HG03060 (cell line): ENCODE results near the gene ZP3.
"Not testable (repeated sequence)": the region's sequence is repeated elsewhere in the genome, so short reads cannot be mapped to it uniquely, and the experiment has no call there.

Experiments
- ATAC-seq: cut with Tn5 transposase; IDR thresholded peaks from one replicate; pipeline ENCODE4 v1.9.1; 2021; ENCODE audit warnings: low read depth, moderate number of reproducible peaks; ENCODE audit not compliant: unreplicated experiment

The ZP3 gene

DNA sequence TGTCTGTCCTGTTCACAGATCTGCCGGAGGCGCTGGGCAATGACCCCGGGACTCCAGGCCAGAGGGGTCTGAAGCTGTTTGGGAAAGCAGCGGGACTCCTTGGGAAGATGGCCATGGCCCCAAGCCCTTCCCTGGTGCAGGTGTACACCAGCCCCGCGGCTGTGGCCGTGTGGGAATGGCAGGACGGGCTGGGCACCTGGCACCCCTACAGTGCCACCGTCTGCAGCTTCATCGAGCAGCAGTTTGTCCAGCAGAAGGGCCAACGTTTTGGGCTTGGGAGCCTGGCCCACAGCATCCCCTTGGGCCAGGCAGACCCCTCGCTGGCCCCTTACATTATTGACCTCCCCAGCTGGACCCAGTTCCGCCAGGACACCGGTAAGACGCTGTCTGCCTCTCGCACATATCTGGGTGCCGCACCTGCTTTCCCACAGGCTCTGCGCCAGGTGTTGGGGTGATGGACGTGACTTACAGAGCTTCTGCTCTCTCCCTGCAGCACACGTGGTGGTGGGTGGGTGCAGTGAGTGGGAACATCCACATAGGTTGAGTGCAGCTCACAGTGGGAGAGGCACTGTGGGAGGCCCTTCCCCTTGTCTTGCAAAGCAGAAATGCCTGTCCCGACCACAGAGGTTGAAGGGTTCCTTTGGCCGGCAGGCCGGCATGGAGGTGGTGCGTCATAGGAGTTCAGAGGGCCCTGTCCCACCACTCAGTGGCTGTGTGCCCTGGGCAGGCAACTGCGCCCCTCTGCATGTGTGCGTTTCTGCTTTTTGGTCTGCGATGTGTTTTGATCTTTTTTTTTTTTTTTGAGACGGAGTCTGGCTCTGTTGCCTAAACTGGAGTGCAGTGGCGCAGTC is 55.9 kb downstream of the ZP3 start:
- not testable (repeated sequence) for ATAC-seq

DNA sequence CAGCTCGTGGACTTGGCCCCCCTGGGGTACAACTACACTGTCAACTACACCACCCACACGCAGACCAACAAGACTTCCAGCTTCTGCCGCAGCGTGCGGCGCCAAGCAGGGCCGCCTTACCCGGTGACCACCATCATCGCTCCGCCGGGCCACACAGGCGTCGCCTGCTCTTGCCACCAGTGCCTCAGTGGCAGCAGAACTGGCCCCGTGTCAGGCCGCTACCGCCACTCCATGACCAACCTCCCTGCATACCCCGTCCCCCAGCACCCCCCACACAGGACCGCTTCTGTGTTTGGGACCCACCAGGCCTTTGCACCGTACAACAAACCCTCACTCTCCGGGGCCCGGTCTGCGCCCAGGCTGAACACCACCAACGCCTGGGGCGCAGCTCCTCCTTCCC is 57.9 kb downstream of the ZP3 start:
- not testable (repeated sequence) for ATAC-seq

DNA sequence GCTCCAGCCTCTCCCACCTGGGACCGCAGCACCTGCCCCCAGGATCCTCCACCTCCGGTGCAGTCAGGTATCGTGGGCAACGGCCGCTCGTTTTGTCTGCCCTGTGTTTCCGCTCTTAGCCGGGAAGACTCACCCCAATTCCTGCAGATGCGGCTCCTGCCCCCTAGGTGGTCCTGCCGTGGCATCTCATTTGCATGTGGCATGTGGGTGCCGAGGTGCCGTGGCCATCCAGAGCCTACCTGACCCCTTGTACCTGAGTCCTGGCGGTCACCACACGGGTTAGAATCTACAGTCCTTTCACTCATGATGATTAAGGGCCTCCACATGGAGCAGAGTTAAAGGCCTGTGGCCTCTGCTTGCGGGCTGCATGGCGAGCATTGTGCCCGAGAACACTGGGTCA is 58.3 kb downstream of the ZP3 start:
- ATAC-seq = not testable (repeated sequence)

DNA sequence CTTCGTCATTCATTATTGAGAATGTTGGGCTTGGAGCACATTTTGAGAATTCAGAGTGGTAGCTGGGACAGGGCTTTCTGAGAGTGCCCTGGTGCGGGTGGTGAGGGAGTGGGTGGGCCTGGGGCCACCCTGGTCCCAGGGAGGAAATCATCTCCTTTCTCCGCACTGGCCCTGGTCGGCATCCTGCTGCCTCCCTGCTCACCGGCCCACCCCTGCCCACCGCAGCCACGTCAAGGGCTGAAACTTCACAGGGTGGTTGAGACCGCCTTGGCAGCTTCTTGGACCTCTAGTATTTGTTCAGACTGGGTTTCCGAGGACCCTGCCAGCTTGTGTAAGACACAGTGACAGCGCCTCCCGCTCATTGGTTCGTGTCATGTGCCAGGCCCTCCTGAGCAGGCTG is 59.7 kb downstream of the ZP3 start:
- ATAC-seq = not testable (repeated sequence)

DNA sequence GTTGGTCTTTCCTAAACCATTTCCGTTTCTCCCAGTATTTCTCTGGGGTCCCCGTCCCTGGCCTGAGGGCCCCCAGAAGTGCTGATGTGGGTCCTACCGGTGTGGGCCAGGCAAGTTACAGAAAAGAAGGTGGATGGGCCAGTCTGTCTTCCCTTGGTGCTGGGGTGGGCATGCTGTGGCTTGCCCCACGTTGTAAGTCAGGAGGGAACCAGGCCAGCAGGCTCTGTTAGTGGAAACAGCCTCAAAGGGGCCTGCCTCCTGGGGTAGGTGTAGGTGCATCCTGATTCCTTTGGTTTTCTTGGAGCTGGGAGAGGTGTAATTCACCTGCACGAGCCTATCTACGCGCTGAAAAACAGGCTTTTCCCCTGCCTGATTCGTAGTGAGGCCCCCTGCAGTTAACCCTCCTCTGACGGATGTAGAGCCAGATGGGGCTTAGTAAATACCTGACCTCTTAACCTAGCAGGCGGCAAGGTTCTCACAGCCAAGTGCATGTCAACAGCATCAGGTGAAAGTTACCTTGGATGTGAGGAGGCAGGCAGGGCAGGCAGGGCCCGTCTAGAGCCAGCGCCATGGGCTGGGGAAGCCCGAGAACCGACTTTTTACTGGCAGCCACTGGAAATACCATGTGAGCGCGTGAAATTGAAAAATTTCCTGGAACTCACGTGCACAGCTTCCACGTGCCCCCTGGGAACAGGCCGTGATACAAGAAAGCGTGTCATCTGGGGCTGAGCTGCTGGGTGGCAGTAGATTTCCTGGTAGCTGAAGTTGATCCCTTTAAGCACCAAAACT is 61.3 kb downstream of the ZP3 start:
- not testable (repeated sequence) for ATAC-seq

DNA sequence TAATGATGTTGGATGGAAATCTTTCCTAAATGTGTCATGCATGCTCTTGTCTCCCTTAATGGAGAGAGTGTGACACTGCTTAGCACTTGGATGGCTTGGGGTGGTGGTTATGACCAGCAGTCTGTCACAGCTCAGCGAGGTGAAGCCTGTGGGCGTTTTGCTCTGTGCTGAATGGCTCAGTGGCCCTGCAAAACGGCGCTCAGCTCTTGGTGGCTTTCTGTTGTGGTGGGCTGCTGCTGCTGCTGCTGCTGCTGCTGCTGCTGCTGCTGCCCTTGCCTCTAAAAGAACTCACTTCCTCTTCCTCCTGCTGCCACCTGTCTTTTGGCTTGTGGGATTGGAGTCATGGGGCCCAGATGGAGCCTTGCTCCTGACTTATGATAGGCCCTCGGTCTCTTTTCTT is 61.9 kb downstream of the ZP3 start:
- peak; percentile 98 for ATAC-seq

DNA sequence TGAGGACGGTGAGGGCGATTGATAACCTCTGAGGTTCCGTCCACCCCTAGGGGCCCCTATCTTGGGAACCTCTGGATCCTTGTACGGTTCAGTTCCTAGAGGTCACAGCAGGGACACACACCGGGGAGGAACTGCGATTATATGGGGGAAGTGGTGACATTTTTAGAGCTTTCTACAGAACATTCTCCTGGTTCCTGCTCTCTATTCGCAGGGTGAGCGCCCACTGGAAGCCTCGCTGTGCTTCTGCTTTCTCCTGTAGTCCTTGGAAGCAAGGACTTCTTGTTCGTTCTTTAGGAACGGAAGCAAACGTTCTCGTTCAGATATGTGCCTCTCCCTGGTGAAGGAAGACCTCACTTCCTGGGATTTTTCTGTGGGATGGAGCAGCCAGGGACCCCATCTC is 63.2 kb downstream of the ZP3 start:
- ATAC-seq = not testable (repeated sequence)
